ENCODE data around the gene TMEM150B. TPM values are rescaled to one million over a fixed set of nuclear protein-coding genes. Genes with fewer than 3 reads are reported as not detected.
A peak's percentile ranks its signal among the peaks of the same experiment; 100 is the strongest.

The TMEM150B gene
- total RNA-seq, 1 experiment from 2014 or later: not detected

DNA sequence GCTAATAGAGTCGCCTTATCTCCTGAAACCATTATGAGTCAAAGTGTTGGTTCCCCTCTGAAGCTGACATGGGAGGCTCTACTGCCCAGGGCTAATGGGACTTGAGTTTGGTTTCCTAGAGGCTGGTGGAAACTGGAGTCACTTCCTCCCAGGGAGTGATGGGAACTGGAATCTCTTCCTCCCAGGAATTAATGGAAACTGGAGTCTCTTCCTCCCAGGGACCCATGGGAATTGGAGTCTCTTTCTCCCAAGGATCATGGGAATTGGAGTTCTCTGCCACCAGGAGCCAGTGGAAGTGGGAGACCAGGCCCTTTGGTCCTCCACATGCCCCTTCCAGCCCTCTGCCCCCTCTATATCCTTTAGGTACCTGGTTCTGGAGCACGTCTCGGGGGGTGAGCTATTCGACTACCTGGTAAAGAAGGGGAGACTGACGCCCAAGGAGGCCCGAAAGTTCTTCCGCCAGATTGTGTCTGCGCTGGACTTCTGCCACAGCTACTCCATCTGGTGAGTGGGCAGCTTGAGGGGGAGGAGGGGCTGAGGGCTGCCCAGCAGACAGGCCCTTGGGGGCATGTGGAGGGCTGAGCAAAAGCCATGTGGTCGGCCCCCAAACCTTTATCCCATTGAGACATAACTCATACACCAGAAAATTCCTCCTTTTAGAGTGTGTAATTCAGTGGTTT is 35.9 kb downstream of the TMEM150B start:
- Histone ChIP-seq H3K9ac (ENCODE audit: low read length) (no peak overlapping the region), H3K27me3 (ENCODE audit: insufficient read depth, low read length) (no peaks in the 10 kb centered on the region), H3K27ac (ENCODE audit: low read depth, low read length) (no peak overlapping the region), H3K4me2 (ENCODE audit: low read length) (no peak overlapping the region), H4K20me1 (ENCODE audit: insufficient read depth) (no peaks in the 10 kb centered on the region), H3K79me2 (ENCODE audit: insufficient read depth, low read length) (peaks cover 3% of the 10 kb centered on the region; the same call in 1 of the 2 replicates), H3K4me1 (ENCODE audit: control insufficient read depth in 1 of 2, insufficient read depth in 2 of 2, low read length in 2 of 2) (peaks cover 0 to 19% of the 10 kb centered on the region in 2 experiments; a peak in 3 of 4 replicates), H3K4me3 (replicated peaks in 1 of 2; ENCODE audit: low read depth in 1 of 2, low read length in 2 of 2) (no peak overlapping the region), H3K9me3 (ENCODE audit: control insufficient read depth in 1 of 2, insufficient read depth in 1 of 2, low read depth in 1 of 2, low read length in 2 of 2) (no peaks in the 10 kb centered on the region), H3K9me2 (ENCODE audit: insufficient read depth) (no peaks in the 10 kb centered on the region), H2AFZ (ENCODE audit: low read depth, low read length, poor library complexity, severe bottlenecking) (no peak overlapping the region), H3K36me3 (ENCODE audit: control insufficient read depth in 1 of 2, insufficient read depth in 2 of 2, low read length in 2 of 2) (peaks cover 5 to 8% of the 10 kb centered on the region in 2 experiments; a peak in 2 of 4 replicates)
- TSS peak; percentile 27 for BruUV-seq (replicated peaks)
- RAD21 ChIA-PET (ENCODE audit: low non-redundant PET in 1 of 2, low total read pairs in 2 of 2, uncharacterized antibody in 2 of 2, unreplicated experiment in 2 of 2): no interaction called here
- 0 out of 2 replicates have a peak, but pooled peaks have one; percentile 21 for ATAC-seq
- intact Hi-C loops (cut with micrococcal nuclease): no loop called here
- CTCF ChIA-PET: no interaction called here
- no peak for DNase-seq (ENCODE audit: low read depth, low spot score)
- TF ChIP-seq RAD21 (IDR thresholded peaks at IDR 0.05; ENCODE audit: low read depth) (no peak), TCF7L2 (IDR thresholded peaks at IDR 0.05; ENCODE audit: borderline replicate concordance, extremely low read depth, insufficient read depth, insufficient read length) (no peak), YY1 (IDR thresholded peaks at IDR 0.05; ENCODE audit: extremely low read depth, insufficient replicate concordance, low read depth, low read length) (no peak), POLR2AphosphoS5 (IDR thresholded peaks at IDR 0.05; ENCODE audit: low read depth, low read length) (no peak), EZH2 (IDR thresholded peaks at IDR 0.05) (no peak), ELF1 (IDR thresholded peaks at IDR 0.05; ENCODE audit: borderline replicate concordance, low read depth) (no peak), FOSL1 (IDR thresholded peaks at IDR 0.05; ENCODE audit: low read depth) (no peak), ZNF274 (IDR thresholded peaks at IDR 0.05; ENCODE audit: low read depth, low read length) (no peak)
- POLR2A ChIA-PET: no interaction called here

Measured in HCT116 (cell line).